B cell (primary cell): ENCODE measurements around the gene NDRG3.

Experiments used
- CTCF ChIP-seq: fragments of 200-600 bp; IDR thresholded peaks from one replicate; pipeline ENCODE4 v1.8.0; 2022; ENCODE audit warnings: antibody characterized with exemption, mild to moderate bottlenecking
- EZH2 ChIP-seq: IDR thresholded peaks from 2 replicates; pipeline ENCODE4 v1.6.1; 2012; ENCODE audit warnings: borderline replicate concordance, low read depth, mild to moderate bottlenecking, moderate library complexity, low read length; ENCODE audit not compliant: insufficient read depth, poor library complexity, severe bottlenecking

DNA sequence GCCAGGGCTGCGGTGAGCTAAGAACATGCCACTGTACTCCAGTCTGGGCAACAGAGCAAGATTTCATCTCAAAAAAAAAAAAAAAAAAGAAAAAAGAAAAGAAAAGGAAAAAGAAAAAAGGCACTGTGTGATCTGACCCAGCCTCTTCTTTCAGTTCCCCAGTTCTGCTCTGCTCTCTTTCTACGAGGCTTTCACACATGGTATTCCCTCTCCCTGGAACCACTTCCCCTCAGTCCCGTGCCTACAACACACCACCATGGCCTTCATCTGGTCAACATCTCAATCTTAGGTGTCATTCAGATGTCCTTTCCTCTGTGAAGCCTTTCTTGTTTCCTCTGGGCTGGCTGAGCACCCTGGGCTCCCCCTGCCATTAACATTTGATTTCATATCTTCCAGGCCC, 29.9 kb upstream of the NDRG3 start:
- TF ChIP-seq CTCF (no peak), EZH2 (no peak)
